ENCODE results near the gene MAST4. TPM values are rescaled to one million over a fixed set of nuclear protein-coding genes. Genes with fewer than 3 reads are reported as not detected.

The MAST4 gene
- total and polyA plus RNA-seq, 7 experiments from 2014 or later = 11.3 to 39.0 (median 28.3) TPM

DNA sequence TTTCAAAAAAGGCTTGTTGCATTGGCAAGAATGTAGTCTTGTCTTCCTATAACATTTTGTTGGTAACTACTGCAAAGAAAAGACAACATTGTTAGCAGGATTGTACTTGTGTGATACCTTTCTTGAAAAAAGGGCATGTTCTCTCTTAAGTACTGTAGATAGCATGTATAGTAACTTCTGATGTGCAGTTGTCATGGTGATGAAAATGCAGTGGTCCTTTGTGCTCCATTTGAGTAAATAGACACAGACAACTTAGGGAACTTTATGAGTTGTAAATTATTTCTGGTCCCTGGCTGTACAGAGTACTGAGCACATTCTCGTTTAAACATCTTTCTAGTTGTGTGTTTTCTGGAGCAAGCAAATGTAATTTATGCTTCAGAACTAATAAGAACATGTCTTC, 497.1 kb downstream of the MAST4 start:
- Histone ChIP-seq H3K4me1 (ENCODE audit: control insufficient read depth in 2 of 2, insufficient read depth in 2 of 2, low read length in 2 of 2) (no peaks in the 10 kb centered on the region), H3K9me3 (ENCODE audit: control insufficient read depth in 2 of 3, low read length in 3 of 3) (no peaks in the 10 kb centered on the region), H3K27me3 (ENCODE audit: control insufficient read depth in 2 of 2, insufficient read depth in 2 of 2, low read length in 2 of 2) (no peaks in the 10 kb centered on the region), H3K4me3 (ENCODE audit: low read length) (no peak overlapping the region), H3K36me3 (ENCODE audit: control insufficient read depth in 2 of 3, insufficient read depth in 3 of 3, low read length in 3 of 3) (peaks cover 0 to 5% (median 0%) of the 10 kb centered on the region in 3 experiments), H3K27ac (ENCODE audit: low read depth, low read length) (no peak overlapping the region)
- H3K9me3 Mint-ChIP-seq = peaks cover 0 to 2% (median 0%) of the 10 kb centered on the region in 11 donors
- ChIA-PET CTCF (no interaction called here), POLR2A (no interaction called here)
- peaks cover 0 to 12% (median 1%) of the 10 kb centered on the region in 7 donors for H3K4me1 Mint-ChIP-seq
- no peak for ATAC-seq
- H3K36me3 Mint-ChIP-seq = peaks cover 5 to 49% (median 20%) of the 10 kb centered on the region in 5 donors
- no peaks in the 10 kb centered on the region for H3K27me3 Mint-ChIP-seq
- no peak overlapping the region for H3K4me3 Mint-ChIP-seq
- DNase-seq = no peak
- H3K27ac Mint-ChIP-seq = peak overlapping the region in 2 of 9 donors; percentile 17 to 21
- intact Hi-C loops (cut with micrococcal nuclease) = loop anchor here in 1 of 2 donors (5.0 kb wide), 1 partner anchor 86 kb away; no protein-coding TSS in a partner anchor

DNA sequence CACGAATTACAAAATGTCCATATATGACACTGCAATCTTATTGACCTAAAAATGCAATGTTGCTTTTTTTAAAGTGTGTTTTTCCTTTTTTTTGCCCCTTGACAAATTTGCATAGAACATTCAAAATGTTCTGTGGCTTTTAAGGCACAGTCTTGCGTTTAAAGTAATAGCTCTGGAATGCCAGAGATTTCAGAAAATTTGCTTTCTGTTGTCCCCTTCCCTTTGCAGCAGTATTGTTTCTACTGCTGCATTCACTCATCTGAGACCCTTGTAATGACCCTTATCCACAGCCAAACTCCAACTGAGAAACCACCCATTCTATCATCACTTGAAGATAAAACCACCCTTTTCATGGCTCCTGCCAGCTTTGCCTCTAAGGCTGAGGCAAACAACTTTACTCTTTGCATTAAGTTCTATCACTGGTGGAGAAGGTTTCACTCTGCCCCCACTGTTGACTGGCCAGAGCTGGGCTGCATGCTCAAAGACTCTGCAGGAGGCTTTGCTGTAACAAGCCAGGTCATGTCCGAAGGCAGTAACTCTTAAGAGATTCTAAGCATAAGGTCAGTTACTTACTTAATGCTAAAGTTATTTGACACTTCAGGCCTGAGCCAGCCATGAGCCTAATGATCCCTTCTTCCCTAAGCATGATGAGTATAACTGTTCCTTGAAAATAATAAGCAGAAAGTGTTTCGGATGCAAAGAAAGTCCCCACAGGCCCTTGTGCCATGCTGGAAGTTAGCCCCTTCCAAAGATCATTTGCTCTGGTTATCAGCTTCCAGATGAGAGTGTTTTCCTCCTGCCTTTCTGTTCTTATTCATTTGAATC, 498.5 kb downstream of the MAST4 start:
- intact Hi-C loops (cut with micrococcal nuclease) = loop anchor here in 1 of 2 donors (5.0 kb wide), 2 partner anchors 87 to 107 kb away; no protein-coding TSS in a partner anchor
- Histone ChIP-seq H3K9me3 (ENCODE audit: control insufficient read depth in 2 of 3, low read length in 3 of 3) (no peaks in the 10 kb centered on the region), H3K27ac (ENCODE audit: low read depth, low read length) (no peak overlapping the region), H3K36me3 (ENCODE audit: control insufficient read depth in 2 of 3, insufficient read depth in 3 of 3, low read length in 3 of 3) (peaks cover 0 to 5% (median 0%) of the 10 kb centered on the region in 3 experiments), H3K4me3 (ENCODE audit: low read length) (no peak overlapping the region), H3K27me3 (ENCODE audit: control insufficient read depth in 2 of 2, insufficient read depth in 2 of 2, low read length in 2 of 2) (no peaks in the 10 kb centered on the region), H3K4me1 (ENCODE audit: control insufficient read depth in 2 of 2, insufficient read depth in 2 of 2, low read length in 2 of 2) (no peaks in the 10 kb centered on the region)
- ChIA-PET CTCF (interaction anchor here (0.6 kb wide), 1 partner anchor 27 kb away, joined by 5 read pairs; no protein-coding TSS in a partner anchor), POLR2A (no interaction called here)
- ATAC-seq (no peak), DNase-seq (no peak)
- Mint-ChIP-seq H3K9me3 (peaks cover 0 to 2% (median 0%) of the 10 kb centered on the region in 11 donors), H3K27me3 (no peaks in the 10 kb centered on the region), H3K4me1 (peaks cover 0 to 12% (median 4%) of the 10 kb centered on the region in 7 donors), H3K36me3 (peaks cover 6 to 48% (median 20%) of the 10 kb centered on the region in 5 donors), H3K4me3 (no peak overlapping the region), H3K27ac (no peak overlapping the region)

DNA sequence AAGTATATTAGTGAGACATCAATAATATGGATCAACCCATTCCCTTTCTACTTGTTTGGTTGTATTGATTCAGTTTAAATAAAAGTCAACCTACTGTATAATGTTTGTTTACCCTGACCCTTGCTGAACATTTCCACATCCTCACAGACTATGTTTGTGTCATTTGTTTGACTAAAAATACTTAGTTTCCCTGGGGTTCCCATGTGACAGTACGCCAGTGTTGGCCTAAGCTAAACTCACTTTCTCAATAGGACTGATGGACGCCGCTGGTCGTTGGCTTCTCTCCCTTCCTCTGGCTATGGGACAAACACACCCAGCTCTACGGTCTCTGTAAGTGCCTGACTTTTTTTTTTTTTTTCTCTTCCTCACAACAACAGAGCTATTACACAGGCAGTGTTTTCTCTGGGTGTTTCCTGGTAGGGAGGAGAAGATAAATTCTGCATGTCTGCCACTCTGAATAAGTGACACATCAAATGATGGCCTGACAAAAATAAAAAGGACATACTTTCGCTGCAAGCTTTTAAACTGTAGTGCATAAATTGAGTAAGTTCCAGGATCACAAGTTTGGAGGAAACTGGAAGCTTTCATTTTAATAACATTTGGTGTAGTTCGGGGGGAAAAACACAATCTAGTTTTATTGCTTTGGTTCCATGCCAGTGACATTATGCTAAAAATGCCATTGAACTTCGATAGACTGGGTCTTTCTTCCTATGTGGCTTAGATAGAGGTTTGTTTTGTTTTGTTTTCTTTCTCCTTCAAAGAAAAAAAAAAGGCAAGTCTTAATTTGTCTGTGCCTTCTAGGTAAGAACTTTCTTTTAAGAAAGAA, 499.4 kb downstream of the MAST4 start:
- H3K27ac ChIP-seq (ENCODE audit: low read depth, low read length) = no peak overlapping the region
- no peak overlapping the region for H3K4me3 ChIP-seq (ENCODE audit: low read length)
- no peaks in the 10 kb centered on the region for H3K9me3 ChIP-seq (ENCODE audit: control insufficient read depth in 2 of 3, low read length in 3 of 3)
- intact Hi-C loops (cut with micrococcal nuclease) = loop anchor here in 1 of 2 donors (5.0 kb wide), 1 partner anchor 108 kb away; no protein-coding TSS in a partner anchor
- ChIA-PET POLR2A (no interaction called here), CTCF (interaction anchor here (0.6 kb wide), 1 partner anchor 28 kb away, joined by 5 read pairs; no protein-coding TSS in a partner anchor)
- Mint-ChIP-seq H3K36me3 (peaks cover 9 to 53% (median 24%) of the 10 kb centered on the region in 5 donors), H3K27ac (no peak overlapping the region), H3K9me3 (peaks cover 0 to 2% (median 0%) of the 10 kb centered on the region in 11 donors), H3K4me3 (no peak overlapping the region), H3K4me1 (peaks cover 0 to 12% (median 4%) of the 10 kb centered on the region in 7 donors), H3K27me3 (no peaks in the 10 kb centered on the region)
- peaks cover 0 to 12% (median 0%) of the 10 kb centered on the region in 3 experiments for H3K36me3 ChIP-seq (ENCODE audit: control insufficient read depth in 2 of 3, insufficient read depth in 3 of 3, low read length in 3 of 3)
- ATAC-seq (no peak), DNase-seq (no peak)
- H3K4me1 ChIP-seq (ENCODE audit: control insufficient read depth in 2 of 2, insufficient read depth in 2 of 2, low read length in 2 of 2) = no peaks in the 10 kb centered on the region
- no peaks in the 10 kb centered on the region for H3K27me3 ChIP-seq (ENCODE audit: control insufficient read depth in 2 of 2, insufficient read depth in 2 of 2, low read length in 2 of 2)

DNA sequence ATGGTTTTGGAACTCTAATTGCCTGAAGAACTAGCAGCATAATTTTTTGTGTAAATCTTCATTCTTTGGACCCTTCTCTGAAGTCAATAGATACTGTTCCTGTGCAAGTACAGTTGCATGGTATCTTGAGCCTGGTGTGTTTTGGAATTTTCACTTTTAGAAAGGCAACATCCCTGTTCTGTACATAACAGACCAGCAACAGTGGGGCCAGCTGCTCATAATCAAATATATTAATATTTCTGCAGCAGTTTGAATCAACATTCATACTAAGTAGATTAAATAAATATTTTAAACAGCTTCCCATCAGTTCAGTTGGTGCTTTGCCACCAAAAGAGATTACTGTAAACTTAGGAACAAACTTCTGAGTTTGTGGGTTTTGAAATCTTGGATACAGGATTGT, 502.5 kb downstream of the MAST4 start:
- ATAC-seq = no peak
- Histone ChIP-seq H3K27ac (ENCODE audit: low read depth, low read length) (no peak overlapping the region), H3K36me3 (ENCODE audit: control insufficient read depth in 2 of 3, insufficient read depth in 3 of 3, low read length in 3 of 3) (peaks cover 0 to 35% (median 12%) of the 10 kb centered on the region in 3 experiments), H3K27me3 (ENCODE audit: control insufficient read depth in 2 of 2, insufficient read depth in 2 of 2, low read length in 2 of 2) (no peaks in the 10 kb centered on the region), H3K4me3 (ENCODE audit: low read length) (no peak overlapping the region), H3K4me1 (ENCODE audit: control insufficient read depth in 2 of 2, insufficient read depth in 2 of 2, low read length in 2 of 2) (no peaks in the 10 kb centered on the region), H3K9me3 (ENCODE audit: control insufficient read depth in 2 of 3, low read length in 3 of 3) (no peaks in the 10 kb centered on the region)
- CTCF ChIA-PET = no interaction called here
- no peak for DNase-seq
- Mint-ChIP-seq H3K9me3 (peaks cover 0 to 2% (median 0%) of the 10 kb centered on the region in 11 donors), H3K36me3 (peaks cover 5 to 65% (median 25%) of the 10 kb centered on the region in 5 donors), H3K4me3 (no peak overlapping the region), H3K27me3 (no peaks in the 10 kb centered on the region), H3K27ac (no peak overlapping the region), H3K4me1 (peaks cover 0 to 4% (median 0%) of the 10 kb centered on the region in 7 donors)
- POLR2A ChIA-PET = interaction anchor here (0.6 kb wide), 1 partner anchor 1093 kb away, joined by 3 read pairs; no protein-coding TSS in a partner anchor
- intact Hi-C loops (cut with micrococcal nuclease) = loop anchor here in 1 of 2 donors (5.0 kb wide), 1 partner anchor 111 kb away; no protein-coding TSS in a partner anchor

DNA sequence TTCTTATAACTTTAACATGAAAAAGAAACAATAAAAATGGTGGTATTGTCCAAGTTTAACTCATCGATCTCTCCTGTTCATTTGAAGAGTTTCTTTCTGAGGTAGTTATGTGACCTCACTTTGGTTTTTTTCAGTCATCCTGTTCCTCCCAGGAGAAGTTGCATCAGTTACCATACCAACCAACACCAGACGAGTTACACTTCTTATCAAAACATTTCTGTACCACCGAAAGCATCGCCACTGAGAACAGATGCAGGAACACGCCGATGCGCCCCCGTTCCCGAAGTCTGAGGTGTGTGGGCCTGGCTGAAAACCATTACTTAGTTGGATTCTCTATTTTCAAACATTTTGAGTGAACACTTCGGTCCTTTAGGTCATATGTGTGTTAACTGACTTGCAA, 504.1 kb downstream of the MAST4 start:
- Histone ChIP-seq H3K36me3 (ENCODE audit: control insufficient read depth in 2 of 3, insufficient read depth in 3 of 3, low read length in 3 of 3) (peaks cover 0 to 50% (median 14%) of the 10 kb centered on the region in 3 experiments), H3K27ac (ENCODE audit: low read depth, low read length) (no peak overlapping the region), H3K4me1 (ENCODE audit: control insufficient read depth in 2 of 2, insufficient read depth in 2 of 2, low read length in 2 of 2) (no peaks in the 10 kb centered on the region), H3K27me3 (ENCODE audit: control insufficient read depth in 2 of 2, insufficient read depth in 2 of 2, low read length in 2 of 2) (no peaks in the 10 kb centered on the region), H3K4me3 (ENCODE audit: low read length) (no peak overlapping the region), H3K9me3 (ENCODE audit: control insufficient read depth in 2 of 3, low read length in 3 of 3) (no peaks in the 10 kb centered on the region)
- no peak overlapping the region for H3K27ac Mint-ChIP-seq
- no peaks in the 10 kb centered on the region for H3K27me3 Mint-ChIP-seq
- ChIA-PET CTCF (no interaction called here), POLR2A (no interaction called here)
- peaks cover 0 to 2% (median 0%) of the 10 kb centered on the region in 11 donors for H3K9me3 Mint-ChIP-seq
- ATAC-seq (no peak), DNase-seq (no peak)
- intact Hi-C loops (cut with micrococcal nuclease) = loop anchor here in 1 of 2 donors (10.0 kb wide), 1 partner anchor 46 kb away; no protein-coding TSS in a partner anchor
- H3K4me3 Mint-ChIP-seq = no peak overlapping the region
- peaks cover 6 to 71% (median 30%) of the 10 kb centered on the region in 5 donors for H3K36me3 Mint-ChIP-seq
- peaks cover 0 to 4% (median 0%) of the 10 kb centered on the region in 7 donors for H3K4me1 Mint-ChIP-seq

DNA sequence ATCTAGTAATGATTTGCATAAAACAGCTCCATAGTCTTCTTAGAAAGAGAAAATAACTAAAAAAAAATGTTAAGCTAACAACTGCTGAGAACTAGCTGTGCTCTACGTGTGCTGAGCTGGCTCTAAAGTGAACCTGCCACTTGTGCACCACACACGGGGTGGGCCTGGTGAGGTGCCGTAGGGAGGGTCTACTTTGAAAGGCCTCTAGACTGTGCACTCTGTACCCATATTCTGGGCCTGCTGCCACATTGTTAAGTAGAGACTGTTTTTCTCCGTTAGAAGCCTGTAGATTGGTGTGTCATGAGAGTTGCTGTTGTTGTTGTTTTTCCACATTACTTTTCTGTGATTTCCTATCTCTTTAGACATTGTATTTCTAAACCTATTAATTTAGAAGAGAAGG, 506.5 kb downstream of the MAST4 start:
- H3K4me3 ChIP-seq (ENCODE audit: low read length) = no peak overlapping the region
- Mint-ChIP-seq H3K9me3 (no peaks in the 10 kb centered on the region), H3K4me1 (peaks cover 0 to 11% (median 0%) of the 10 kb centered on the region in 7 donors), H3K4me3 (no peak overlapping the region), H3K36me3 (peaks cover 18 to 65% (median 35%) of the 10 kb centered on the region in 5 donors), H3K27me3 (no peaks in the 10 kb centered on the region), H3K27ac (no peak overlapping the region)
- CTCF ChIA-PET = no interaction called here
- no peaks in the 10 kb centered on the region for H3K9me3 ChIP-seq (ENCODE audit: control insufficient read depth in 2 of 3, low read length in 3 of 3)
- DNase-seq (no peak), ATAC-seq (no peak)
- H3K36me3 ChIP-seq (ENCODE audit: control insufficient read depth in 2 of 3, insufficient read depth in 3 of 3, low read length in 3 of 3) = peaks cover 0 to 63% (median 20%) of the 10 kb centered on the region in 3 experiments
- no peaks in the 10 kb centered on the region for H3K27me3 ChIP-seq (ENCODE audit: control insufficient read depth in 2 of 2, insufficient read depth in 2 of 2, low read length in 2 of 2)
- H3K27ac ChIP-seq (ENCODE audit: low read depth, low read length) = no peak overlapping the region
- POLR2A ChIA-PET = interaction anchor here (0.6 kb wide), 1 partner anchor 1214 kb away, joined by 5 read pairs; no protein-coding TSS in a partner anchor
- intact Hi-C loops (cut with micrococcal nuclease) = loop anchor here in 1 of 2 donors (10.0 kb wide), 1 partner anchor 48 kb away; no protein-coding TSS in a partner anchor
- no peaks in the 10 kb centered on the region for H3K4me1 ChIP-seq (ENCODE audit: control insufficient read depth in 2 of 2, insufficient read depth in 2 of 2, low read length in 2 of 2)
